SIG-M5 (cell line): Measurements from ENCODE around the gene ITGAD.

Source experiments
- DNase-seq: peaks from one replicate; lab custom pipeline; 2025; lab: John Stamatoyannopoulos, UW

The ITGAD gene

DNA sequence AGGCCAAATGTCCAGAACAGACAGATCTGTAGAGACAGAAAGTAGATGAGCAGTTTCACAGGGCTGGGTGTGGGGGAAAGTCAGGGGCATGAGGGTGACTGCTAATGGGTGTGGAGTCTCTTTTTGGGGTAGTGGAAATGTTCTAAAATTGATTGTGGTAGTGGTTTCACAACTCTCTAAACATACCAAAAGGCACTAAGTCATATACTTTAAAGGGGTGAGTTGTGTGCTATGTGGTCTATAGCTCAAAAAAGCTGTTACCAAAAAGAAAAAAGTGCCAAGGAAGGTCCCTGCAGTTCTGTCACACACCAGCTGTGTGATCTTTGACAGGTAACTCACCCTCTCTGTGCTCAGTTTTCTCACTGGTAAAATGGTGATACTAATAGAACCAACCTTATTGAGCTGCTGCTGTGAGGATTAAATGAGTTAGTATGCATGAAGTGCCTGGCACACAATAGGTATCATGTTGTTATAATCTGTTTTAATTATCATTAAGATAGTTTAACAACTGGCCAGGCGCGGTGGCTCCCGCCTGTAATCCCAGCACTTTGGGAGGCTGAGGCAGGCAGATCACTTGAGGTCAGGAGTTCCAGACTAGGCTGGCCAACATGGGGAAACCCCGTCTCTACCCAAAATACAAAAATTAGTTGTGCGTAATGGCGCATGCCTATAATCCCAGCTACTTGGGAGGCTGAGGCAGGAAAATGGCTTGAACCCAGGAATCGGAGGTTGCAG, 27.8 kb upstream of the ITGAD start:
- peak; percentile 40 for DNase-seq

DNA sequence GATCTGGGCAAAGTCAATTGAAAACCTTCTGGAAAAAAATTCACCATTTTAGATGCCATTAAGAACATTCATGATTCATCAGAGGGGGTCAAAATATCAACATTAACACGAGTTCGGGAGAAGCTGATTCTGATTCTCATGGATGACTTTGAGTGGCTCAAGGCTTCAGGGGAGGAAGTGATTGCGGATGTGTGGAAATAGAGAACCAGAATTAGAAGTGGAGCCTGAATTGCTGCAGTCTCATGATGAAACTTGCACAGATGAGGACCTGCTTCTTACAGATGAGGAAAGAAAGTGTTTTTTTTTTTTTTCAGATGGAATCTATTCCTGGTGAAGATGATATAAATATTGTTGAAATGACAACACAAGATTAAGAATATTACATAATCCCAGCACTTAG, 25.3 kb upstream of the ITGAD start:
- peak; percentile 82 for DNase-seq

DNA sequence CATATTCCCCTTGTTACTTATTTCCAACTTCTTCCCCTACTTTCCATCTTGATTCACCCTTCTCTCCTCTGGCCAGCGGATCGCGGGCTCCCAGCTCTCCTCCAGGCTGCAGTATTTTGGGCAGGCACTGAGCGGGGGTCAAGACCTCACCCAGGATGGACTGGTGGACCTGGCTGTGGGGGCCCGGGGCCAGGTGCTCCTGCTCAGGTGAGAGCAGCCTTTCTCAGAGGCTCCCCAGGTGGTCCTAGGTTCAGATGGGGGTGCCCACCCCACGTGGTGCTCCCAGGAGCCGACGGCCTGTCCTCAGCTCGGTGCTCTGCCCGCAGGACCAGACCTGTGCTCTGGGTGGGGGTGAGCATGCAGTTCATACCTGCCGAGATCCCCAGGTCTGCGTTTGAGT, 22.1 kb upstream of the ITGAD start:
- DNase-seq, result no peak

DNA sequence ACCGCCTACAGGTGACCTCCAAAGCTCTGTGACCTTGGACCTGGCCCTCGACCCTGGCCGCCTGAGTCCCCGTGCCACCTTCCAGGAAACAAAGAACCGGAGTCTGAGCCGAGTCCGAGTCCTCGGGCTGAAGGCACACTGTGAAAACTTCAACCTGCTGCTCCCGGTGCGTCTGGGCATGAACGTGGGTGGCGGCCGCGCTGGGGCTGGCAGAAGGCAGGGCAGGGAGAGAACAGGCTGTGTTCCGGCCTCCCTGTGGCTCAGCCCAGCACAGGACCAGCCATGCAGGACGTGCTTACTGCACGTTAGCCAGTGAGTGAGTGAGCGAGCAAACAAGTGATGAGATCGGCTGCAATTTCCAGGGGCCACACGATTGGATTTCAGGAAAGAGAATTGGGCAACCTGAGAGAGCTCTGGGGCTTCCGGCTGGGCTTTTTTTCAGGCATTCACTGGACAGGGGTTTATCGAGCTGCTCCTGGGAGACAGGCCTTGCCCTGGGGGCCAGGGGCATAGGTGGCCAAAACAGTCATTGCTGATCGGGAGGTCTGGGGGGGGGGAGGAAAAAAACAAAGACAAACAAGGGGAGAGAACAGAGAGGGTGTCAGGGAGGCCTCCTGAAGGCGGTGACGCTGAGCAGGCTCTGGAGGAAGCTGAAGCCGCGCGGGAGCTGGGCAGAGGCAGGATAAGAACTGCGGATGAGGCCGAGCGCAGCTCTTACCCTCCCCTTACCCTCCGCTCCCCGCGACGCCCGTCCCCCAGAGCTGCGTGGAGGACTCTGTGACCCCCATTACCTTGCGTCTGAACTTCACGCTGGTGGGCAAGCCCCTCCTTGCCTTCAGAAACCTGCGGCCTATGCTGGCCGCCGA, 21.3 kb upstream of the ITGAD start:
- DNase-seq, result no peak

DNA sequence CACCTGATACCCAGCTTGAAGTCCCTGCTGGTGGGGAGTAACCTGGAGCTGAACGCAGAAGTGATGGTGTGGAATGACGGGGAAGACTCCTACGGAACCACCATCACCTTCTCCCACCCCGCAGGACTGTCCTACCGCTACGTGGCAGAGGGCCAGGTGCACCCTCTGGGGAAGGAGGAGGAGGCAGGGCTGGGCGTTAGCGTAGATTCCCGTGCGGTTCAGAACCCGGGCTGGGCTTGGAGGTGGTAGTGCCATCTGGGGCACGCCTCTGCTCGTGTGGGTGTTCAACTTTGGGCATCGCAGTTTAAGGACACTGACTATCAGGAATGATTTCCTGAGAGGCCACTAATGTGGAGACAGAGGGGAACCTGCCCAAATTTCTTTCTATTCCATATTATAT, 19.9 kb upstream of the ITGAD start:
- no peak for DNase-seq

DNA sequence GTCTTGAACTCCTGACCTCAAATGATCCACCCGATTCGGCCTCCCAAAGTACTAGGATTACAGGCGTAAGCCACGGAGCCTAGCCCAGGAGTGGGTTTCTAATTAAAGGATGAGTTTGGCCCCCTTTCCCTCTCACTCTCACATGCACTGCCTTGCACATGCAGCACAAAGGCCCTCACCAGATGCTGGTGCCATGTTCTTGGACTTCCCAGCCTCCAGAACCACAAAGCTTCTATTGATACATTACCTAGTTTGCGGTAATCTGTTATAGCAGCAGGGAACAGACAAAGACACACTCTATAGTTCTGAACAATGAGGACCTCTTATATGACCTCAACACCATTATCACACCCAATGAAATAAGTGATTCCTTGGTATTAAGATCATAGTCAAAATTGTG, 17.9 kb upstream of the ITGAD start:
- no peak for DNase-seq

DNA sequence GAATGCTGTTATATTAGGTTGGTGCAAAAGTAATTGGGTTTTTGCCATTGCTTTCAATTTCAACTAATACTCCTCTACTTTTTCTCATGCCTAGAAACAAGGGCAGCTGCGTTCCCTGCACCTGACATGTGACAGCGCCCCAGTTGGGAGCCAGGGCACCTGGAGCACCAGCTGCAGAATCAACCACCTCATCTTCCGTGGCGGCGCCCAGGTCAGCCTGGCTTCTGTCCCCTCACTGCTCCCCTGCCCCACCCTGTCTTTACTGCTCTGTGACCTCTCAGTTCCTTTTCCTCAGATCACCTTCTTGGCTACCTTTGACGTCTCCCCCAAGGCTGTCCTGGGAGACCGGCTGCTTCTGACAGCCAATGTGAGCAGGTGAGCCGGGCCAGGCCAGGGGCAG, 16.4 kb upstream of the ITGAD start:
- no peak for DNase-seq

DNA sequence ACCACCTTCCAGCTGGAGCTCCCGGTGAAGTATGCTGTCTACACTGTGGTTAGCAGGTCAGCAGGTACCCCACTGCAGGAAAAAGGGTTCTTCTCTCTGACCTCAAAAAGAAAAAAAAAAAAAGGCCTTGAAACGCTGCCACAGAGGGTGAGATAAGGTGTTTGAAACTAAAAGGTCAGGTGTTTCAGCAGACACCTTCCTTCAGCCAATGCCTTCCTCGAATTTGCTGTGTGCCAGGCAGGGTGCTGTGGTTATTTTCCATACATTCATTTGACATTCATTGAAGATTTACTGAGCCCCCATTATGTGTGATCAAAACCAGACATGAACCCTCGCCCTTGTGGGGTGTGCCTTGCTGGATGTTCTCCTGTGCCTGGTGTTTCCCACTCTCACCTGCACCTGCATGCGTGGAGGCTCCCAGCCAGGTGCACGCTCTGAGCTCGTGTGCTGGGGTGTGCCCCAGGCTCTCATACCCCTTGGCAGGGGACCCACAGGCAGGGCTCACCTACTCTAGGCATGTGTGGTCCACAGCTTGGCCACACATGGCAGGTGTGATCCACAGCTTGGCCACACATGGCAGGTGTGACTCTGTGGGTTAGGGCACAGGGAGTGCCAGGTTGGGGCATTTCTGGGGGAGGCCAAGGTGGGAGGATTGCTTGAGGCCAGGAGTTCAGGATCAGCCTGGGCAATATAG, 15.8 kb upstream of the ITGAD start:
- no peak for DNase-seq

DNA sequence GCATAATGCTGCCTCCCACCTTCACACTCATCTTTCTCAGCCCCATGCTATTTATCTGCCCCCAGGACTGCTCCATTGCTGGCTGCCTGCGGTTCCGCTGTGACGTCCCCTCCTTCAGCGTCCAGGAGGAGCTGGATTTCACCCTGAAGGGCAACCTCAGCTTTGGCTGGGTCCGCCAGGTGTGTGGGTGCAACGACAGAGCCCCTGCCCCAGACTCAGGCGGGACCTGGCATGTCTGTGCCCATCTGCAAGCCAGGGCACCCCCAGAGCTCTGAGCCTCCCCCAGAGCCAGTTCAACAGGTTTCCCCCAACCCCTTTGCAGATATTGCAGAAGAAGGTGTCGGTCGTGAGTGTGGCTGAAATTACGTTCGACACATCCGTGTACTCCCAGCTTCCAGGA, 12.9 kb upstream of the ITGAD start:
- DNase-seq, result no peak

DNA sequence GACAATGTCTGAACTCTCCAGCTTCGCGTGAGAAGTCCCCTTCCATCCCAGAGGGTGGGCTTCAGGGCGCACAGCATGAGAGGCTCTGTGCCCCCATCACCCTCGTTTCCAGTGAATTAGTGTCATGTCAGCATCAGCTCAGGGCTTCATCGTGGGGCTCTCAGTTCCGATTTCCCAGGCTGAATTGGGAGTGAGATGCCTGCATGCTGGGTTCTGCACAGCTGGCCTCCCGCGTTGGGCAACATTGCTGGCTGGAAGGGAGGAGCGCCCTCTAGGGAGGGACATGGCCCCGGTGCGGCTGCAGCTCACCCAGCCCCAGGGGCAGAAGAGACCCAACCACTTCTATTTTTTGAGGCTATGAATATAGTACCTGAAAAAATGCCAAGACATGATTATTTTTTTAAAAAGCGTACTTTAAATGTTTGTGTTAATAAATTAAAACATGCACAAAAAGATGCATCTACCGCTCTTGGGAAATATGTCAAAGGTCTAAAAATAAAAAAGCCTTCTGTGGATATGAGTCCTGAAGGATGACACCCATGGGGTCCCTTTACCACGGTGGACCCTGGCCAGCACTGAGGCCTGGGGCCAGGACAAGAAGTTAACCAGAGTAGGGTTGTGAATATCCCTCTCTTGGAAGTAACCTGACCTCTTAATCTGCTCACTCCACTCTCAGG, 10.5 kb upstream of the ITGAD start:
- no peak for DNase-seq

DNA sequence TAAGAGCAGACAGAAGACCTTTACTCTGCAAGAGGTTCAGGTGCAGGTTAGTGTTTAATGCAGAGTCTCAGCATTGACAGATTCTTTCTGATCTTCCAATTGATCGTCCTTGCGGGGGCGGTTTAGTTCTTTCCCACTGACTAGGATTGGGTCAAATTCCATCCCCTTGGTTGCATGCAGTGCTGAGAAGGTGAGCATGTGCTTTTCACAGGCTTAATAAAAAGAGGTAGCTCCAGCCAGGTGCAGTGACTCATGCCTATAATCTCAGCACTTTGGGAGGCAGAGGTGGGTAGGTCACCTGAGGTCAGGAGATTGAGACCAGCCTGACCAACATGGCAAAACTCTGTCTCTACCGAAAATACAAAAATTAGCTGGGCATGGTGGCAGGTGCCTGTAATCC, 7.5 kb upstream of the ITGAD start:
- DNase-seq, result no peak

DNA sequence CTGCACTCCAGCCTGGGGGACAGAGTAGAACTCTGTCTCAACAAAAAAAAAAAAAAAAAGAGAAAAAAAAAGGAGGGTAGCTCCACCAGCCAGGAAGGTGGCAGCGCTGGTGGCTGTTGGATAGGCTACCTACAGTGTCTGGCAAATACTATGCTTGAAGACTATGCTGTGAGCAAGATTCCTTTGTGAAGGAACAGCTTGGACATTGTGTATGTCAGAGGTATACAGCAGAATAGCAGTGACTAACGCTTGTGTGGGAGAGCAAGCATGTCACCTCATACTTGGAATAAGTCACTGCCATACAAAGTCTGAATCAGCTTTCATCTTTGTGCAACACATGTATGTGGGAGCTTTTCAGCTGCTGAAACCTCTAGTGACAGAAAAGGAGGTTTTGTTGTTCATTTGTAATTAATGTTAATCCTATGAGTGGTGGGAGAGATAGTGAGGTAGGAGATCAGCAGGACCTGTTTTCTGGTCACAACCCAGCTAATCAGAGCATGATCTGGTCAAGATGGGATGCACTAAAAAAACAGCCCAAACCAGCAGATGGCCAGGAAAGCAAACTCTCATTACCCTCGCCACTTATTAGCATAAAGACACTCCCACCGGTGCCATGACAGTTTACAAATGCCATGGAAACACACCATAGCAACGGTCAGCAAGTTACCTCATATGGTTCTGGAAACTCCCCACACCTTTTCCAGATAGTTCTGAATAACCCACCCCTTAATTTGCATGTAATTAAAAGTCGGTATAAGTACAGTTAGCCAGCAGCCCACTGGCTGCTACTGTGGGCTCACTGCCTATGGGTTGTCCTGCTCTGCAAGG, 6.8 kb upstream of the ITGAD start:
- no peak for DNase-seq

DNA sequence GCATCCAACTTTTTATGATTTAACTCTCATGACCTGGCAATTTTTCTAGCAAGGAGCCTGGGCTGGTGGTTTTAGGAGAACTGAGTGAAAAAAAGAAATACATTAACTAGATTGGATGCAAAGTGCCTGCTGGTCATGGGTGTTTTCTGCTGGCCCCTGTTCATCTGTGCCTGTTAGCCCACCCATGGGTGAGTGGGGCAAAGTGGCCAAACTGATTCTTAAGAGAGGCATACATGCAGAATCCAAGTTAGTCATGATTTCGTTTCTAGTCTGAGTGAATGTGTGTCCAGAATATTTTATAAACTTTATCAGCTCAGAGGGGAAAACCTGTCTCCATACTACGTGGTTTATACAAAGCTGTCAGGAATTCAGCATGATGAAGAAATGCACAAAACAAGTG, 4.6 kb upstream of the ITGAD start:
- no peak for DNase-seq

DNA sequence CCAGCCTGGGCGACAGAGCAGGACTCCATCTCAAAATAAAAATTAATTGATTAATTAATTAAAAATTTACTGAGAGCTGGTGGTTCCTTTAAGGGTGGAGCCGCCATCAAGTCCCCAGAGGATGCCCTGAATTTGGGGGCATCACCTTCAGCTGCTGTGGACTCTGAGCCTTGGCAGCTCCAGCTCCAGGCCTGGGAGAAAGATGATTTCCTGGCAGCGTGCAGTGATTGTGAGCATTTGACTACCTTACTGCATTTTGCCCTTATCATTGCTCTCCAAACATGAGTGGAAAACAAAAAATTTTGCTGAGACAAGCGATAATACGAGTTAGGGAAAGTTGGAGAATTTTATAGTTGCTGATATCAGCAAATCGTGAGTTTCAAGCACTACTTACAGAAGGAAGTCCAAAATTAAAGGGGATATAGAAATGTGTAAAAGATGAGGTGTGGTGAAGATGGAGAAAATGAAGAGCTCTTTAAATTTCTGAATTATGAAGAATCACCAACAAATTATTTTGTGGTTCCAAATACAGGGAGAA, 2.6 kb upstream of the ITGAD start:
- DNase-seq, result no peak

DNA sequence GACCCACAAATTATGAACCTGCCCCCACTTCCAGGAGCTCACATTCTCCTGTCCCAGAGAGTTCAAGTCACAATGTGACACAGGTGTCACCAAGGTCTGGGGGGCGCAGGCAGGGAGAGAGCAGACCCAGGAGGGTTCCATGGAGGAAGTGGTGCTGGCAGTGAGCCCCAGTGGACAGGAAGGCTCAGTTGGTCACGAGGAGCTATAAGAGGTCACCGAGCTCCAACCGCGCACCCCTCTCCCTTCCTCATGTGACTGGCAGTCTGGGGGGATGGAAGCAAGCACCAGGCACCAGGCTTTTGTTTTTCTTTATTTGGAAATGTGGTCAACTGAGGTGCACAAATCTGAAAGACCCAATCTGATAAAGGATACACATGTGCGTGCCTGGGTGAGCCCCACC, 2.5 kb downstream of the ITGAD start:
- DNase-seq, result no peak

DNA sequence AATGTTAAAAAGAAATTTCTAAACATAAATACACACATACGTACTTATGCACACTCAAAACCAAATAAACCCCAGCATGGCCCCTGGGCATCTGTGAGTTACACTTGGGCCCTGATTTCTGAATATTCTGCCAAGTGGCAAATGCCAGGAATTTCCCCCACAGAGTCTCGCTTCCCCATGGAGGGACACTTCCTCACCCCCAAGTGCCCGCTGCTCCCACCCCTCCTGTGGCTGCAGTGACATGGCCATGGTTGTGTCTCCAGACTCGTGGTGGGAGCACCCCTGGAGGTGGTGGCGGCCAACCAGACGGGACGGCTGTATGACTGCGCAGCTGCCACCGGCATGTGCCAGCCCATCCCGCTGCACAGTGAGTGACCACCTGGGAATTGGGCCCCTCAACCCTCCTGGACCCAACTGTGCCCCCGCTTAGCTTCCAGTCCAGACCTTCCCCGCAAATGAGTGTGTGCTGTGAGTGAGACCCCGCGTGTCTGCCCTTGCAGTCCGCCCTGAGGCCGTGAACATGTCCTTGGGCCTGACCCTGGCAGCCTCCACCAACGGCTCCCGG, 4.0 kb downstream of the ITGAD start:
- no peak for DNase-seq

DNA sequence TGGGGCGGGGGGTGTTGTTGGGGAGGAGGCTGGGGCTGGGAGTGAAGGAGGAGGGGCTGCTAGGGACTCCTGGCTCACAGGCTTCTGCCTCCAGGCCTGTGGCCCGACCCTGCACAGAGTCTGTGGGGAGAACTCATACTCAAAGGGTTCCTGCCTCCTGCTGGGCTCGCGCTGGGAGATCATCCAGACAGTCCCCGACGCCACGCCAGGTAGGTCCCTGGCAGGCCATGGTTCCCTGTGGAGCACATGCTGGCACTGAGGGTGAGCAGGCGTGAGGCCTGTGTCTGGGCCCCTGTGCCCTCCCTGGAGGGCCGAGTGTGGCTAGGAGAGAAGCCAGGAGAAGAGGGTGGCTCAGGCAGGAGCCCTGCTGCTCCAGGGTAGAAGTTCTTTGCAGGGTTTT, 4.6 kb downstream of the ITGAD start:
- DNase-seq, result no peak

DNA sequence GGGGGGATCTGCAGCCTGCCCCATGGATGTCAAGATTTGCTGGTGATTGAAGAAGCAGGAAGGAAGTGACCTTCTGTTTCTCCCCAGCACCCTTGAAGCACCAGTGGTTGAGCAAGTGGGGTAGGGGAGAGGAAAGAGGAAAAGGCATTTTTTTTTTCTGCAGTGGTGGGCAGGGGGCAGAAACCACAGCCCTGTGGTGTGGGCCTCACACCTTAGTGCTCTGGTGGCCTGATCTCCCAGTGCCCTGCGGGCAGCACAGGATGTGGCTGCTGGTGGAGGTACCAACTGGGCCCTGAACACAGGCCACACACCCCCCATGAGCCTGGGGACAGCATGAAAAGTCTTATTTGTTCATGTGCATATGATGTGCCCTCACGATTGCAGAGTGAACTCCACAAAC, 7.1 kb downstream of the ITGAD start:
- DNase-seq, result no peak

DNA sequence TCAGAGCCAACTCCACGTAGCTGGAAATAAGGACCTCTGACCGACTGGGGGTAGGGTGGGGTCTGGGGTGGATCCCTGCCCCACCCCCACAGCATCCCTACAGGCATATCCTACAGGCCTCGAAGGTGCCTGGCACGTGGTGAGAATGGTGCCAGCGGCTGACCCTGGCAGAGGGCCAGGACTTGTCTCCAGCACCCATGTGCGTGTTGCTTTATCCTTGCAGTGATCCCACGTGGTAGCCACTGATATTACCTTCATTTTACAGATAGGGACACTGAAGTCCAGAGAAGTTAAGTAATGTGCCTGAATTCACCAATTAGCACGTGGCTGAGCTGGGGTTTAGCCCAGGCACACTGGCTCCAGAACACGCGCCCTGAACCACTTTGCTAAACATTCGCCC, 8.3 kb downstream of the ITGAD start:
- no peak for DNase-seq

DNA sequence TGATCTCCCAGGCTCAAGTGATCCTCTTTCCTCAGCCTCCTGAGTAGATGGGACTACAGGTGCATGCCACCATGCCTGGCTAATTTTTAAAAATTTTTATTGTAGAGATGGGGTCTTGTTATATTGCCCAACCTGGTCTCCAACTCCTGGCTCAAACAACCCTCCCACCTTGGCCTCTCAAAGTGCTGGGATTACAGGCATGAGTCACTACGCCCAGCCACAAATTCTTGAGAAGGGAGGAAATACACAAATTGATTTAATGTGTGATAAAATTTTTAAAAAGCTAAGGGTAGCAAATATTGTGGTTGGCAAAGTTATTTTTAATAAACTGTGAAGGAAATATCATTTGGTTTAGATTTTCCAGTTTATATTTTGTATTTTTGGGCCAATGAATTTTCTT, 9.6 kb downstream of the ITGAD start:
- no peak for DNase-seq
